ENCODE measurements around the gene PARD3. TPM values are rescaled to one million over a fixed set of nuclear protein-coding genes. Genes with fewer than 3 reads are reported as not detected.
"Not testable (repeated sequence)": the region's sequence is repeated elsewhere in the genome, so short reads cannot be mapped to it uniquely, and the experiment has no call there.

The PARD3 gene
- polyA plus RNA-seq, 2 of the 4 experiments (the other 2 are of a cell fraction), result 110 to 200 TPM

- H3K9me3 ChIP-seq, result not testable (repeated sequence)
- FAIRE-seq, result peak; percentile 72
- POLR2A ChIA-PET, result interaction anchor here (0.6 to 1.4 kb wide), 4 partner anchors 47 to 1104 kb away, joined by 3 to 5 read pairs (median 4); no protein-coding TSS in a partner anchor
- CTCF ChIA-PET, result interaction anchor here (0.6 to 2.1 kb wide), 3 partner anchors 10 to 211 kb away, joined by 4 to 6 read pairs (median 6); no protein-coding TSS in a partner anchor
- Histone ChIP-seq H3K4me2 (peak overlapping the region; percentile 80), H3K4me1 (peaks cover 86% of the 10 kb centered on the region), H3K27ac (peak overlapping the region; percentile 98 to 100), H3K4me3 (peak overlapping the region; percentile 14; the same call in 1 of the 3 replicates)
- ATAC-seq, result peak; percentile 86 to 89
- WGBS (ENCODE audit: missing lambda C conversion rate), result 4% methylated on average over 20 of the region's 20 CpGs
- TF ChIP-seq ESRRA (IDR thresholded peaks at IDR 0.05; ENCODE audit: borderline replicate concordance, low read length) (0 out of 2 replicates have a peak, but pooled peaks have one; percentile 23), SMC3 (IDR thresholded peaks at IDR 0.05) (peak; percentile 66), FOSL2 (IDR thresholded peaks at IDR 0.05) (peak; percentile 69), FOSL2 (CRISPR knock-in tag; IDR thresholded peaks at IDR 0.05) (peak; percentile 79), HOXB5 (CRISPR knock-in tag; IDR thresholded peaks at IDR 0.05) (peak; percentile 10; the same call in 1 of the 2 replicates), USF2 (IDR thresholded peaks at IDR 0.05) (peak; percentile 74), FOSB (CRISPR knock-in tag; IDR thresholded peaks at IDR 0.05) (peak; percentile 23; the same call in 1 of the 2 replicates), ZNF302 (CRISPR knock-in tag; IDR thresholded peaks at IDR 0.05) (peak; percentile 77; the same call in 1 of the 2 replicates), CEBPB (IDR thresholded peaks at IDR 0.05) (peak; percentile 86 to 93; a peak in 3 of 4 replicates), BHLHE40 (IDR thresholded peaks at IDR 0.05; ENCODE audit: low read depth, low read length) (0 out of 2 replicates have a peak, but pooled peaks have one; percentile 18), MAX (IDR thresholded peaks at IDR 0.05) (peak; percentile 92), GATA3 (IDR thresholded peaks at IDR 0.05; ENCODE audit: borderline replicate concordance) (peak; percentile 99), JUN (IDR thresholded peaks at IDR 0.05) (peak; percentile 98 to 100), RAD21 (conservative IDR thresholded peaks at IDR 0.05 in 1 of 2, IDR thresholded peaks at IDR 0.05 in 1 of 2) (peak; percentile 37 to 74; a peak in 4 of 5 replicates), JUNB (IDR thresholded peaks at IDR 0.05) (peak; percentile 95), EHF (CRISPR knock-in tag; IDR thresholded peaks at IDR 0.05) (peak; percentile 79), EP300 (IDR thresholded peaks at IDR 0.05) (peak; percentile 99 to 100), RARB (CRISPR knock-in tag; IDR thresholded peaks at IDR 0.05) (peak; percentile 99), MAFK (IDR thresholded peaks at IDR 0.05; ENCODE audit: partially characterized antibody) (peak; percentile 78)
- TF ChIP-seq, protein P1, sequence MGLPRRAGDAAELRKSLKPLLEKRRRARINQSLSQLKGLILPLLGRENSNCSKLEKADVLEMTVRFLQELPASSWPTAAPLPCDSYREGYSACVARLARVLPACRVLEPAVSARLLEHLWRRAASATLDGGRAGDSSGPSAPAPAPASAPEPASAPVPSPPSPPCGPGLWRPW (IDR thresholded peaks at IDR 0.05), result peak; percentile 71; the same call in 1 of the 2 replicates
- TF ChIP-seq, protein P2, sequence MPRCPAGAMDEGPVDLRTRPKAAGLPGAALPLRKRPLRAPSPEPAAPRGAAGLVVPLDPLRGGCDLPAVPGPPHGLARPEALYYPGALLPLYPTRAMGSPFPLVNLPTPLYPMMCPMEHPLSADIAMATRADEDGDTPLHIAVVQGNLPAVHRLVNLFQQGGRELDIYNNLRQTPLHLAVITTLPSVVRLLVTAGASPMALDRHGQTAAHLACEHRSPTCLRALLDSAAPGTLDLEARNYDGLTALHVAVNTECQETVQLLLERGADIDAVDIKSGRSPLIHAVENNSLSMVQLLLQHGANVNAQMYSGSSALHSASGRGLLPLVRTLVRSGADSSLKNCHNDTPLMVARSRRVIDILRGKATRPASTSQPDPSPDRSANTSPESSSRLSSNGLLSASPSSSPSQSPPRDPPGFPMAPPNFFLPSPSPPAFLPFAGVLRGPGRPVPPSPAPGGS (IDR thresholded peaks at IDR 0.05), result peak; percentile 95; the same call in 2 of the 3 replicates
- TF ChIP-seq, protein P3, sequence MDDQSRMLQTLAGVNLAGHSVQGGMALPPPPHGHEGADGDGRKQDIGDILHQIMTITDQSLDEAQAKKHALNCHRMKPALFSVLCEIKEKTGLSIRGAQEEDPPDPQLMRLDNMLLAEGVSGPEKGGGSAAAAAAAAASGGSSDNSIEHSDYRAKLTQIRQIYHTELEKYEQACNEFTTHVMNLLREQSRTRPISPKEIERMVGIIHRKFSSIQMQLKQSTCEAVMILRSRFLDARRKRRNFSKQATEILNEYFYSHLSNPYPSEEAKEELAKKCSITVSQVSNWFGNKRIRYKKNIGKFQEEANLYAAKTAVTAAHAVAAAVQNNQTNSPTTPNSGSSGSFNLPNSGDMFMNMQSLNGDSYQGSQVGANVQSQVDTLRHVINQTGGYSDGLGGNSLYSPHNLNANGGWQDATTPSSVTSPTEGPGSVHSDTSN (IDR thresholded peaks at IDR 0.05), result peak; percentile 81
- DNase-seq (ENCODE audit: low read depth in 1 of 2, low spot score in 1 of 2), result peak in 1 of 2 experiments; percentile 98
These were observed 387.8 kb downstream of the PARD3 start for GRCh38 chr10:34427158-34427910.

All from A549 (cell line).